G401.6 (cell line): ENCODE results near the gene PFKP.
"Not testable (repeated sequence)": the region's sequence is repeated elsewhere in the genome, so short reads cannot be mapped to it uniquely, and the experiment has no call there.

ENCODE experiments used
- FAIRE-seq: peaks from 2 replicates; lab custom pipeline; 2012; peaks lifted over from hg19 to GRCh38; lab: Jason Lieb, UNC

PFKP gene

DNA sequence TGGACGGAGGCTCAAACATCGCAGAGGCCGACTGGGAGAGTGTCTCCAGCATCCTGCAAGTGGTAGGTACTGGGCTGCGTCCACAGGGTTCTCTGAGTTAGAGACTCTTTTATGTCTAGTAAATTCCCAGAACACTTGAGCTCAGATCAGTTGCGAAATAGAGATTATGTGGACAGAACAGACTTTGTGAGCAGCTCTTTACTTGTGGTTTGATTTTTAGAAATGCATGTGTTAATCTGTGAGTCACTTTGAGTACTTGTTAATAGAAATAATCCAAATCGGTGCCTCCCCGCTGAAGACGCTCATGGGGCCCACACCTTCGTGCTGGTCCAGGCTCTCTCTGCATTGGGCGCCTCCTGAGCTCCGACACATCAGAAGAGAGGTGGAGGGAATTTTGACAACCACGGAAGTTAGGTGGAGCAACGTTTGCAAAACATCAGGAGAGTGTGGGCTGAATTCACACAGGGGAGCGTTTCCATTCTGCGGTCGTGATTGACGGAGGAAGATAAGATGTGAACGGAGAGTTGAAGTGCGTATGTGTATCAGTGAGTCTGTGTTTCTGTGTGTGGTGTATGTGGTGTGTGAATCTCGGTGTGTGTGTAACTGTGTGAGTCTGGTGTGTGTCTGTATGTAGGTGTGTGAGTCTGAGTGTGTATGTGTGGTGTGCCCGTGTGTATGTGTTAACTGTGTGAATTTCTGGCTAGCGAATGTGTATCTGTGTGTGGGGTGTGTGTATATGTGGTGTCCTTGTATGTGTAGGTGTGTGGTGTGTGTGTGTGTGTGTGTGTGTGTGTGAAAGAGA, 32.1 kb downstream of the PFKP start:
- FAIRE-seq: no peak

DNA sequence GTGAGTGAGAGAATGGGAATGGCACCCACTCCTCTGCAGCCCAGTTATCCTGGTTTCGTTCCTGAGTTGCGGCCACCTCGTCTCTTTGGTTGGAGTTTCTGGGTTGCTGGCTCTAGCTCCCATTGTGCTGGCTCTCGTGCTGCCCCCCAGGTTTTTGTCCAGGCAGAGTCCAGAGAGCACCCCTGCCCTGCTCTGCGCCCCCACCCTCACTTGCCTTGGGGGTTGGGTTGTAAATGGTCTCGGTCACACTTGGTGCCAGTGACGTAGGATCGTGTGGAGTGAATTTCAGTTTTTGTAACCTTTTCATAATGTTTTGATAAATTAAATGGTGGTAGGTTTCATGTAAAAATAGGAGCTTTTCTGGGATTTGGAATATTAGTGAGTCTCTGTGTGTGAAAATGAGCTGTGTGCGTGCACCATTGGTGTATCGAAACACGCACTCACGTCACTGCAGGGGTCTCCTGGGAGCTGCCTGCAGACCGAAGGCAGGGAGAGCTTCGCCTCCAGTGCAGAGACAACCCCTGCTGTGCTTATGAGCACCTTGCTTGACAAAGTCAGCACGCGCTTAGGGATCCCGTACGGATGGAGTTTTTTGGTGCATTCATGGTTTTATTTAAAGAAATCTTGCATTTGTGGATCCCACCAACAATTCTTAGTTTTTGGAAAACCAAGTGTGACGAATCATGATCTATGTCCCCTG, 32.9 kb downstream of the PFKP start:
- FAIRE-seq: no peak

GRCh38 chr10:3100856-3101640, 33.7 kb downstream of the PFKP start:
- no peak for FAIRE-seq

DNA sequence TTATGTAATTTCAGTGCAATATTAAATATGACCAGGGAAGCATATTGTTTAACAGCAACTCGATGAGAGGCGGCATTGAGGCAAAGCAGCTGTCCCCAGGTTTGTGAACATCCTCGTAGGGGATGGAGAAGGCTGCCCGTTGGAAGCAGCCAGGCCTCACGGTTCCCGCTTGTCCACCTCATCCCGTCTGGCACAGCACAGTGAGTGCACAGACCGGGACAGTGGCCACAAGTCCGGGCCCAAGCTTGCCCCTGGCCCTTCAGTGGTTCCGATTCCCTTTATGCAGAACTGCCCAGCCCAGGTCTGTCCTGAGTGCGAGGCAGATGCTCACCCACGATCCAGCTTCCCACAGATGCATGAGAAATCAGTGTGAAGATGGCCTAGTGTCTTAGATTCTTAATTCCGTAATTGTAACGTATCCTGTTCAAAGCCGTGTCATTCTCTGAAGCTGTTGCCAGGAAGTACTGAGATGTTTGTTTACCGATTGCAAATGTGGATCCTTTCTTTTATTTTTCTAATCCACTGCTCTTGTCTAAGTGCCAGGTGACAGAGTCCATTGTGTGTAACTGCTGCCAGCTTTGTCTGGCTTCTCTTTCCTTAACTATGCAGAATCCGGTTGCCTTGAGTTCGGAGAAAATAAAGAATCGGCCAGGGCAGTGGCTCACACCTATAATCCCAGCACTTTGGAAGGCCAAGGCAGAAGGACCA, 35.5 kb downstream of the PFKP start:
- no peak for FAIRE-seq

GRCh38 chr10:3103646-3104045, 36.3 kb downstream of the PFKP start:
- no peak for FAIRE-seq

DNA sequence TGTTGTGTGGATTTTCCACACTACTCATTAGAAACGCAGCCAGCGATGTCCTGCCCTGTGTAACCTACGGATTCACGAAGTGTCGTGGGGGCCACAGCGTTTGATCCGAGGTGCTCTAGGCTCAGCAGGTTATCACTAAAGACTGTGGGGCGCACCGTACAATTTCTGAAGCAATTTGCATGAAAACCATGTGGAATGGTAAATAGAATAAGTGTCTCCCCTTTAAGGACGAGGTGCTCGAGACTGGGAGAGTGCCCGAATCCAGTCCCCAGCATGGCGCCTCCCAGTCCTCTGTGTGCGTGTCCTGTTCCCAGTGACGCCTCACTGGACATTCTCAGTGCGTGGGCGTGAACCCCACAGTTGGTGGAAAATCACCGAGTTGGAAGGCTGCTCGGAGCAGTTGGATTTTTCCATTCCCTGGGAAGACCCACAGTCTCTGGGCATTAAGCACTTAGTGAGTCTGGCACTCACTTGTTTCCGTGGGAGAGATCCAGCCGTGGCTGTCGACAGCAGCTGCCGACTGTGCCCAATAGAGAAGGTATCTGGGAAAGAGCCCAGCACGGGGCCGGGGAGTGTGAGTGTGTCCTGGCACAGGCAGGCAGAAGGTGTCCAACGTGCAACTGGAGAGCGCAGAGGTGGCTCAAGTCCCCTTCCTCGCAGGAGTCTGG, 37.0 kb downstream of the PFKP start:
- no peak for FAIRE-seq

DNA sequence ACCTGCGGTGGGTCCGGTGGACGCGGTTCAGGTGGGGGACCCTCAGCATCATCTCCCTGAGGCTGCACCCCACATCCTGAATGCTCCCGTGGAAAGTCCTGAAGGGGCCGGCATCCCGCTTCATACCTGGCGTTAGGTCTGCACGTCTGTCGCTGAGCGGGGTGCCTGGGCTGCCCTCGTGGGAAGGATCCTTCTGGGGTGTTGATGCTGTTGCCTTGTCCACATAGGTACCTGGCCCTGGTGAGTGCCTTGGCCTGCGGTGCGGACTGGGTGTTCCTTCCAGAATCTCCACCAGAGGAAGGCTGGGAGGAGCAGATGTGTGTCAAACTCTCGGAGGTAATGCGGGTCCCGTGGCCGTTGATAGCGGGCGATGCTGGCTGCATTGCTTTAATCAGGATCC, 37.8 kb downstream of the PFKP start:
- no peak for FAIRE-seq

- FAIRE-seq: no peak
These were observed 38.6 kb downstream of the PFKP start for GRCh38 chr10:3105905-3106304.

- not testable (repeated sequence) for FAIRE-seq
These were observed 39.0 kb downstream of the PFKP start for GRCh38 chr10:3106328-3106727.

- FAIRE-seq: no peak
These were observed 39.6 kb downstream of the PFKP start for GRCh38 chr10:3106928-3107425.

DNA sequence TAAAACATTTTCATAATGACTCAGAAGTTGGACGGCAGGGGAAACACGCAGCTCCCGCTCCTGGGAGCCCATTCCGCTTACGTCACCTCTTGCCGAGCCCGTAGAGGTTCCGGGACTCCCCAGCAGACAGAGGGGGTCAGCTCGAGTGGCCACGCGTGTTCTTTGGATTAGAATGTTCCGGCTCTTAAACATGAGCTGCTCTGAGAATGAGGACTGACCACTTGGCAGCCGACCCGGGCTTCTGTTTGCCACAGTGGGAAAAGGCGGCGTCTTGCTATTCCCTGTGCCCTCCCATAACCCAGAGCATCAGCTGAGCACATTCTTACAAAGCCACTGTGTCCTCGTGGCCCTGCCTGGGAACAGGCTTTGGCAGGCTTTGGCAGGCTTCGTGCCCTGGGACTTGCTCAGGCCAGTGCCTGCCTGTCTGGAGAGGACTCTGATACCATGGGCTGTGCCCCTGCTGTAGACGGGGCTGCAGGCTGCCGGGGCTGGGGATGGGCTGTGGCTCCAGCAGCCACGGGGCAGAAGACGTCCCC, 40.1 kb downstream of the PFKP start:
- FAIRE-seq: no peak

DNA sequence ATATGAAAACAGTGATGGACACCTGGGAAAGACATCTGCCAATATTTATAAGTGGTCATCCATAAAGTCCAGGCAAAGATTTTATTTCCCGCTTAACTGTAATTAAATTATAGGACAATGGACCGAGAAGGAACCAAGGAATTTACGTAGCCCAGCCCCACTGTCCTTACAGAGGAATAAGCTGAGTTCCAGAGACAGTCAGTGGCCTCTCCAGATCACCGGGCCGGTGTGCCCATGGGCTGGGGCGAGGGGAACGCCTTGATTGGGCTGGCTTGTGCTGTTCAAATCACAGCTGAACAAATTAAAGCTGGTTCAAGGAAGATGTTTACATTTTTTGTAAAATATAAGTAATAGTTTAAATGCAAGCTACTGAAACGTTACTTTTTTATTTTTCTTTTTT, 40.7 kb downstream of the PFKP start:
- FAIRE-seq: no peak

- FAIRE-seq: no peak
These were observed 41.3 kb downstream of the PFKP start for GRCh38 chr10:3108575-3109105.

GRCh38 chr10:3109196-3109595, 41.8 kb downstream of the PFKP start:
- no peak for FAIRE-seq

- no peak for FAIRE-seq
These were observed 42.3 kb downstream of the PFKP start for GRCh38 chr10:3109633-3110032.

- no peak for FAIRE-seq
These were observed 43.7 kb downstream of the PFKP start for GRCh38 chr10:3110782-3111620.

GRCh38 chr10:3111621-3112163, 44.3 kb downstream of the PFKP start:
- FAIRE-seq: no peak

GRCh38 chr10:3113343-3113720, 46.0 kb downstream of the PFKP start:
- no peak for FAIRE-seq

- no peak for FAIRE-seq
These were observed 48.3 kb downstream of the PFKP start for GRCh38 chr10:3115685-3116084.
